ENCODE measurements around the gene KCND3.

DNA sequence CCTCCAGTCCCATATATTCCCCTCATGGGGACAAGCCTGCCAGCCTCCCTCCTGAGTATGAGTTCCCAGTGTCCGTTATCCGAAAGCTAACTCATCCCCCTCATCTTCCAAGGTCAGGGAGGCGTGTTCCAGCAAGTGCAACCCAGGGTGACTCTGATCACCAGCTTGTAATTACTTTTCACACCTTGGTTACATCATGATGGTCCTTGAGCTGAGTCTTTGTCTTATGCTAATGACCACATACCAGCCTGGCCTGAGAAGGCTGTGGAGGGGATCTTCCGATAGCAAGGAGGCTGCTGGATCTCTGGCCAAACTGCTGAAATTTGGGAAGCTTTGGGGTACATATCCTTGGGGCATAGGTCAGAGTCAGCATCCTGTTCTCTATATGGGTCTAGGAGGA lies 134.2 kb downstream of the KCND3 start:
- TF ChIP-seq EZH2phosphoT487 (IDR thresholded peaks at IDR 0.05; ENCODE audit: borderline replicate concordance), result no peak
- TF ChIP-seq, protein P1, sequence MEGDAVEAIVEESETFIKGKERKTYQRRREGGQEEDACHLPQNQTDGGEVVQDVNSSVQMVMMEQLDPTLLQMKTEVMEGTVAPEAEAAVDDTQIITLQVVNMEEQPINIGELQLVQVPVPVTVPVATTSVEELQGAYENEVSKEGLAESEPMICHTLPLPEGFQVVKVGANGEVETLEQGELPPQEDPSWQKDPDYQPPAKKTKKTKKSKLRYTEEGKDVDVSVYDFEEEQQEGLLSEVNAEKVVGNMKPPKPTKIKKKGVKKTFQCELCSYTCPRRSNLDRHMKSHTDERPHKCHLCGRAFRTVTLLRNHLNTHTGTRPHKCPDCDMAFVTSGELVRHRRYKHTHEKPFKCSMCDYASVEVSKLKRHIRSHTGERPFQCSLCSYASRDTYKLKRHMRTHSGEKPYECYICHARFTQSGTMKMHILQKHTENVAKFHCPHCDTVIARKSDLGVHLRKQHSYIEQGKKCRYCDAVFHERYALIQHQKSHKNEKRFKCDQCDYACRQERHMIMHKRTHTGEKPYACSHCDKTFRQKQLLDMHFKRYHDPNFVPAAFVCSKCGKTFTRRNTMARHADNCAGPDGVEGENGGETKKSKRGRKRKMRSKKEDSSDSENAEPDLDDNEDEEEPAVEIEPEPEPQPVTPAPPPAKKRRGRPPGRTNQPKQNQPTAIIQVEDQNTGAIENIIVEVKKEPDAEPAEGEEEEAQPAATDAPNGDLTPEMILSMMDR (conservative IDR thresholded peaks at IDR 0.05; ENCODE audit: low read length), result no peak
